ENCODE results near the gene P4HA2. TPM values are rescaled to one million over a fixed set of nuclear protein-coding genes. Genes with fewer than 3 reads are reported as not detected.

Gene P4HA2
- polyA plus RNA-seq (93.6 to 158 TPM (median 112 TPM) in 3 replicates), polyA minus RNA-seq (128 to 202 TPM (median 140 TPM) in 3 replicates)
- 34.6 TPM for polyA plus RNA-seq (2011; ENCODE audit: low read depth)
- 55.1 and 60.5 TPM in 2 replicates for polyA plus RNA-seq (2011; cell fraction: cytosol; rRNA removed)
- 276 and 293 TPM in 2 replicates for polyA plus RNA-seq (2011; cell fraction: nucleus; rRNA removed)
- polyA plus RNA-seq (2012; ENCODE audit: low replicate concordance): 64.5 and 83.7 TPM in 2 replicates
- polyA minus RNA-seq (2011; cell fraction: cytosol; rRNA and poly(A)+ RNA removed): 61.6 TPM
- polyA minus RNA-seq (2011; cell fraction: nucleus; rRNA and poly(A)+ RNA removed): 165 and 259 TPM in 2 replicates

DNA sequence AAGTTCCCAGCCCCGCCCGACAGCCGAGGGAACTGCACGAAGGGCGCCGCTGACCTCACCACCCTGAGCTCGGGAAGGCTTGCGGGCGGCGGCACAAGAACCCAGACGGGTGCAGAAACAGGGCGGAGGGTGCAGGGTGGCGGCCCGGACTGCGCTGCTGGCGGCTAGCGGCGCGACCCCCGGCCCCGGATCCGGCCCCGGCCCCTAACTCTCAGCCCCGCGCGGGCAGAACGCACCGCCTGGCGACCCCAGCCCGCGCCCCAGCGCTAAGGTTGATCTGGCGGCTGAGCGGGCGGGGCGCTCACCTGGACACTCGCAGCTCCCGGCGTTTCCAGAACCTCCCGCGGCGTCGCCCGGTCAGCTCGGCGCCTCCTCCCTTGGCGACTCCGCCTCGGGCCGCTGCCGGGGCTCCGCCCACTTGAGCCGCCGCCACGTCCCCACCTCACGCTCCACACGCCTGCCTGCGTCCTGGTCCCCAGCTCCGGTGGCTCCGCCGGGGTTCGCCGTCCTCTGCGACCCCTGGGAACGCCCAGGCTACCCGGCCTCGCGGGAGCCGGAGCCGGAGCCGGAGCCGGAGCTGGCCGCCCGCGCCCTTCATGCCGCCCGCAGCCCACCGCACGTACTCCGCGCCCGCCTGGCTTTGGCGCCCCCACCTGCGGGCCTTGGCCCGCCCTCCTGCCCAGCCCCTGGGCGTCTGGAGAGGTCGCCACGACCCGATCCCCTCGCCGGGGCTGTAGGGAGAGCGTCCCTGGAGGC is at the start of gene P4HA2:
TSS of gene P4HA2 (minus strand) at position 369 of the 756 bp plus-strand sequence. CDS start 9,227 bp downstream, outside the sequence.
- Histone ChIP-seq H3K4me1 (ENCODE audit: control insufficient read depth, extremely low read depth, insufficient read depth, low read length) (peaks cover 30% of the 10 kb centered on the region), H3K36me3 (ENCODE audit: control insufficient read depth in 2 of 2, extremely low read depth in 1 of 2, insufficient read depth in 2 of 2, low read length in 2 of 2) (no peaks in the 10 kb centered on the region), H3K4me3 (ENCODE audit: control insufficient read depth in 2 of 3, extremely low read depth in 1 of 3, insufficient read depth in 2 of 3, low read depth in 1 of 3, low read length in 3 of 3) (peak within 1 kb of the TSS; percentile 51 to 83 (median 81)), H3K4me2 (ENCODE audit: control insufficient read depth, extremely low read depth, insufficient read depth, low read depth, low read length) (peak within 1 kb of the TSS; percentile 98), H3K79me2 (ENCODE audit: control insufficient read depth, insufficient read depth, low read length) (peaks cover 25% of the 10 kb centered on the region), H2AFZ (ENCODE audit: control insufficient read depth, low read length) (peak within 1 kb of the TSS; percentile 49), H4K20me1 (ENCODE audit: control insufficient read depth, extremely low read depth, insufficient read depth, low read length) (no peaks in the 10 kb centered on the region), H3K9me1 (ENCODE audit: control insufficient read depth, extremely low read depth, insufficient read depth, low read length) (no peaks in the 10 kb centered on the region), H3K27ac (ENCODE audit: control insufficient read depth, insufficient read depth, low read length) (peak within 1 kb of the TSS; percentile 64), H3K9ac (ENCODE audit: control insufficient read depth, extremely low read depth, insufficient read depth, low read length) (peak within 1 kb of the TSS; percentile 76), H3K27me3 (ENCODE audit: control insufficient read depth, extremely low read depth, insufficient read depth, low read length) (no peaks in the 10 kb centered on the region), H3K9me3 (ENCODE audit: control insufficient read depth, low read depth, low read length) (no peaks in the 10 kb centered on the region)
- DNase-seq (ENCODE audit: low read depth, low spot score) (no peak), FAIRE-seq (no peak)
- no peak for TF ChIP-seq EZH2 (IDR thresholded peaks at IDR 0.05; ENCODE audit: low read length)
- TF ChIP-seq, protein P1, sequence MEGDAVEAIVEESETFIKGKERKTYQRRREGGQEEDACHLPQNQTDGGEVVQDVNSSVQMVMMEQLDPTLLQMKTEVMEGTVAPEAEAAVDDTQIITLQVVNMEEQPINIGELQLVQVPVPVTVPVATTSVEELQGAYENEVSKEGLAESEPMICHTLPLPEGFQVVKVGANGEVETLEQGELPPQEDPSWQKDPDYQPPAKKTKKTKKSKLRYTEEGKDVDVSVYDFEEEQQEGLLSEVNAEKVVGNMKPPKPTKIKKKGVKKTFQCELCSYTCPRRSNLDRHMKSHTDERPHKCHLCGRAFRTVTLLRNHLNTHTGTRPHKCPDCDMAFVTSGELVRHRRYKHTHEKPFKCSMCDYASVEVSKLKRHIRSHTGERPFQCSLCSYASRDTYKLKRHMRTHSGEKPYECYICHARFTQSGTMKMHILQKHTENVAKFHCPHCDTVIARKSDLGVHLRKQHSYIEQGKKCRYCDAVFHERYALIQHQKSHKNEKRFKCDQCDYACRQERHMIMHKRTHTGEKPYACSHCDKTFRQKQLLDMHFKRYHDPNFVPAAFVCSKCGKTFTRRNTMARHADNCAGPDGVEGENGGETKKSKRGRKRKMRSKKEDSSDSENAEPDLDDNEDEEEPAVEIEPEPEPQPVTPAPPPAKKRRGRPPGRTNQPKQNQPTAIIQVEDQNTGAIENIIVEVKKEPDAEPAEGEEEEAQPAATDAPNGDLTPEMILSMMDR (optimal IDR thresholded peaks at IDR 0.05 in 1 of 3, IDR thresholded peaks at IDR 0.05 in 1 of 3, conservative IDR thresholded peaks at IDR 0.05 in 1 of 3; ENCODE audit: extremely low read depth in 1 of 3, insufficient read depth in 2 of 3, low read length in 3 of 3): peak in 1 of 3 experiments; percentile 22
- dilution Hi-C loops (cut with MboI; ENCODE audit: extremely low pct_ligation_motif_present, low sequenced_read_pairs): no loop called here

DNA sequence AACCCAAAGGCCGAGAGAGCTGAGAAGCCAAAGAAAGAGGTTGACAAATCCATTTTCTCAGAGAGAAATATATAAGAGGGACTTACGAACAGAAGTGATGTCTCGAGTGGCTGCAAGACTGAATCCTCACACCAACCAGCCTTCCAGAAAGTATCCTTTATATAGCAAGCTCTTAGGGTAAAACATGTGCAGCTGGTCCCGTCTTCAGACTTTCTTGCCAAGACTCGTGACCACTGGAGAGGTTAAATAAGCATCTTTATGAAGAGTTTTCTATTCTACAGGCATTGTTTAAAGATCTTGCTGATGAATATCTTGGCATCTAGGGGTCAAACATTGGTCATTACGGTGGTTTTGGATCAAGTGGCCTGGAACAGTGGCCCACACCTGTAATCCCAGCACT is 49.6 kb upstream of the P4HA2 start:
- Histone ChIP-seq H3K4me1 (ENCODE audit: control insufficient read depth, extremely low read depth, insufficient read depth, low read length) (peaks cover 17% of the 10 kb centered on the region), H3K27me3 (ENCODE audit: control insufficient read depth, extremely low read depth, insufficient read depth, low read length) (no peaks in the 10 kb centered on the region), H3K9ac (ENCODE audit: control insufficient read depth, extremely low read depth, insufficient read depth, low read length) (no peak overlapping the region), H4K20me1 (ENCODE audit: control insufficient read depth, extremely low read depth, insufficient read depth, low read length) (no peaks in the 10 kb centered on the region), H3K36me3 (ENCODE audit: control insufficient read depth in 2 of 2, extremely low read depth in 1 of 2, insufficient read depth in 2 of 2, low read length in 2 of 2) (peaks cover under 1 to 7% of the 10 kb centered on the region in 2 experiments), H3K27ac (ENCODE audit: control insufficient read depth, insufficient read depth, low read length) (no peak overlapping the region), H3K9me3 (ENCODE audit: control insufficient read depth, low read depth, low read length) (no peaks in the 10 kb centered on the region), H3K4me3 (ENCODE audit: control insufficient read depth in 2 of 3, extremely low read depth in 1 of 3, insufficient read depth in 2 of 3, low read depth in 1 of 3, low read length in 3 of 3) (no peak overlapping the region), H2AFZ (ENCODE audit: control insufficient read depth, low read length) (no peak overlapping the region), H3K4me2 (ENCODE audit: control insufficient read depth, extremely low read depth, insufficient read depth, low read depth, low read length) (no peak overlapping the region), H3K9me1 (ENCODE audit: control insufficient read depth, extremely low read depth, insufficient read depth, low read length) (peaks cover 3% of the 10 kb centered on the region), H3K79me2 (ENCODE audit: control insufficient read depth, insufficient read depth, low read length) (no peaks in the 10 kb centered on the region)
- no peak for TF ChIP-seq EZH2 (IDR thresholded peaks at IDR 0.05; ENCODE audit: low read length)
- TF ChIP-seq, protein P1 (optimal IDR thresholded peaks at IDR 0.05 in 1 of 3, IDR thresholded peaks at IDR 0.05 in 1 of 3, conservative IDR thresholded peaks at IDR 0.05 in 1 of 3; ENCODE audit: extremely low read depth in 1 of 3, insufficient read depth in 2 of 3, low read length in 3 of 3): no peak
- DNase-seq (ENCODE audit: low read depth, low spot score) (no peak), FAIRE-seq (no peak)
- dilution Hi-C loops (cut with MboI; ENCODE audit: extremely low pct_ligation_motif_present, low sequenced_read_pairs): no loop called here
